ENCODE measurements around the gene CCDC51. TPM values are rescaled to one million over a fixed set of nuclear protein-coding genes. Genes with fewer than 3 reads are reported as not detected.
"Not testable (repeated sequence)": the region's sequence is repeated elsewhere in the genome, so short reads cannot be mapped to it uniquely, and the experiment has no call there.

CCDC51 gene
- 19.3 TPM for total RNA-seq

GRCh38 chr3:48439820-48440589, at the start of gene CCDC51, which contains the start of gene TMA7:
CCDC51 (minus strand) TSS chr3:48440119; CDS start chr3:48435128, 4,991 bp downstream.
TMA7 (plus strand) TSS chr3:48440257; CDS start chr3:48440297, 40 bp downstream.
- peak; percentile 94 to 99 for DNase-seq (ENCODE audit: low spot score in 2 of 2)
- Histone ChIP-seq H3K4me3 (peak within 1 kb of the TSS; percentile 81 to 89), H3K27me3 (no peaks in the 10 kb centered on the region), H3K36me3 (peaks cover 20 to 27% of the 10 kb centered on the region in 2 donors), H3K9me3 (no peaks in the 10 kb centered on the region), H3K27ac (peak within 1 kb of the TSS; percentile 95), H3K4me1 (peaks cover 6 to 18% of the 10 kb centered on the region in 2 donors)
- intact Hi-C loops (cut with DNase I) = loop anchor here (5.0 kb wide), 1 partner anchor 138 kb away; the partner anchor contains the start of gene NME6
- no peak for TF ChIP-seq CTCF (IDR thresholded peaks at IDR 0.05)

DNA sequence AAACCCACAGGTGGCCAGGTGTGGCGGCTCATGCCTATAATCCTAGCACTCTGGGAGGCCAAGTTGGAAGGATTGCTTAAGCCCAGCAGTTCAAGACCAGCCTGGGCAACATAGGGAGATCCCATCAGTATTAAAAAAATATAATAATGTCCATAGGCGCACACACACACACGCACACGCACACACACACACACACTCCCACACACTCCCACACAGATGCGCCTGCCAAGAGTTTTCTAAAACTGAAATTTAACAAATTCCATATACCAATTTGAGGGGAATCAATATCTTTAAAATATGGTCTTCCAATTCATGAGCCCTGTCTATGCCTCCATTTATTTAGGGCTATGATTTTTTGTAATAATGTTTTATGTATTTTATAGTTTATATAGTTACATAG, 47.0 kb upstream of the CCDC51 start:
- TF ChIP-seq CTCF (IDR thresholded peaks at IDR 0.05) = no peak
- no peak for DNase-seq (ENCODE audit: low spot score in 2 of 2)
- H3K36me3 ChIP-seq = no peaks in the 10 kb centered on the region
- no peaks in the 10 kb centered on the region for H3K9me3 ChIP-seq
- H3K27ac ChIP-seq = no peak overlapping the region
- no peaks in the 10 kb centered on the region for H3K27me3 ChIP-seq
- H3K4me1 ChIP-seq = no peaks in the 10 kb centered on the region
- intact Hi-C loops (cut with DNase I) = no loop called here
- H3K4me3 ChIP-seq = no peak overlapping the region

DNA sequence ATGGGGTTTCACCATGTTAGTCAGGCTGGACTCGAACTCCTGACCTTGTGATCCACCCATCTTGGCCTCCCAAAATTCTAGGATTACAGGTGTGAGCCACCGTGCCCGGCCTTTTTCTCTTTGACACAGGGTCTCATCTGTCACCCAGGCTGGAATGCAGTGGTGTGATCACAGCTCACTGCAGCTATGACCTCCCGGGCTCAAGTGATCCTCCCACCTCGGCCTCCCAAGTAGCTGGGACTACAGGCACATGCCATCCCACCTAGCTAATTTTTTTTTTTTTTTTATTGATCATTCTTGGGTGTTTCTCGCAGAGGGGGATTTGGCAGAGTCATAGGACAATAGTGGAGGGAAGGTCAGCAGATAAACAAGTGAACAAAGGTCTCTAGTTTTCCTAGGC, 42.9 kb upstream of the CCDC51 start:
- intact Hi-C loops (cut with DNase I); H3K4me3 ChIP-seq; H3K27me3 ChIP-seq; H3K27ac ChIP-seq; DNase-seq (ENCODE audit: low spot score in 2 of 2); H3K9me3 ChIP-seq; H3K36me3 ChIP-seq; H3K4me1 ChIP-seq: not testable (repeated sequence)

- H3K27me3 ChIP-seq; intact Hi-C loops (cut with DNase I); H3K4me3 ChIP-seq; DNase-seq (ENCODE audit: low spot score in 2 of 2); H3K9me3 ChIP-seq; H3K27ac ChIP-seq; H3K4me1 ChIP-seq: not testable (repeated sequence)
- peaks cover 6 to 11% of the 10 kb centered on the region in 2 donors for H3K36me3 ChIP-seq
These were observed 41.0 kb upstream of the CCDC51 start for GRCh38 chr3:48480891-48481290.

- peaks cover 6 to 11% of the 10 kb centered on the region in 2 donors for H3K36me3 ChIP-seq
- TF ChIP-seq CTCF (IDR thresholded peaks at IDR 0.05) = no peak
- intact Hi-C loops (cut with DNase I) = loop anchor here (10.0 kb wide), 1 partner anchor 156 kb away; the partner anchor contains the start of gene SLC26A6
- H3K9me3 ChIP-seq = no peaks in the 10 kb centered on the region
- no peak overlapping the region for H3K4me3 ChIP-seq
- no peak overlapping the region for H3K27ac ChIP-seq
- no peaks in the 10 kb centered on the region for H3K27me3 ChIP-seq
- H3K4me1 ChIP-seq = no peaks in the 10 kb centered on the region
- no peak for DNase-seq (ENCODE audit: low spot score in 2 of 2)
These were observed 39.0 kb upstream of the CCDC51 start for GRCh38 chr3:48478626-48479555.

GRCh38 chr3:48477959-48478520, 38.1 kb upstream of the CCDC51 start:
- no peak for TF ChIP-seq CTCF (IDR thresholded peaks at IDR 0.05)
- Histone ChIP-seq H3K4me1 (peaks cover 0 to 6% of the 10 kb centered on the region in 2 donors), H3K27me3 (no peaks in the 10 kb centered on the region), H3K9me3 (no peaks in the 10 kb centered on the region), H3K4me3 (no peak overlapping the region), H3K36me3 (peaks cover 6 to 11% of the 10 kb centered on the region in 2 donors), H3K27ac (no peak overlapping the region)
- intact Hi-C loops (cut with DNase I) = loop anchor here (10.0 kb wide), 1 partner anchor 157 kb away; the partner anchor contains the start of gene SLC26A6
- no peak for DNase-seq (ENCODE audit: low spot score in 2 of 2)
